NB4 (cell line): ENCODE measurements around the gene CLEC17A.

Experiments used
- CTCF ChIP-seq: IDR thresholded peaks from one replicate; pipeline ENCODE4 v1.5.1; 2012; ENCODE audit warnings: low read depth, low read length
- MAX ChIP-seq: IDR thresholded peaks from 2 replicates; pipeline ENCODE4 v1.6.1; 2011; ENCODE audit warnings: low read depth, low read length
- MYC ChIP-seq: IDR thresholded peaks from 2 replicates; pipeline ENCODE4 v1.6.1; 2011; ENCODE audit warnings: low read depth, low read length
- POLR2A ChIP-seq: IDR thresholded peaks from 2 replicates; pipeline ENCODE4 v1.6.1; 2011; ENCODE audit warnings: mild to moderate bottlenecking; ENCODE audit not compliant: insufficient read length; ENCODE audit errors: extremely low read depth

- TF ChIP-seq CTCF (no peak), POLR2A (no peak), MAX (no peak), MYC (no peak)
These were observed 45.8 kb upstream of the CLEC17A start for GRCh38 chr19:14536926-14537692.
